Stimulated activated CD4-positive, alpha-beta T cell treated with anti-CD3 and anti-CD28 coated beads, Interleukin-4, amount 100 ng/mL, for 24 hours (primary cell): ENCODE measurements around the gene FXR2.

Source experiments
- DNase-seq: peaks from one replicate; pipeline ENCODE4 v3.0.0-alpha.2; 2020

Gene FXR2

DNA sequence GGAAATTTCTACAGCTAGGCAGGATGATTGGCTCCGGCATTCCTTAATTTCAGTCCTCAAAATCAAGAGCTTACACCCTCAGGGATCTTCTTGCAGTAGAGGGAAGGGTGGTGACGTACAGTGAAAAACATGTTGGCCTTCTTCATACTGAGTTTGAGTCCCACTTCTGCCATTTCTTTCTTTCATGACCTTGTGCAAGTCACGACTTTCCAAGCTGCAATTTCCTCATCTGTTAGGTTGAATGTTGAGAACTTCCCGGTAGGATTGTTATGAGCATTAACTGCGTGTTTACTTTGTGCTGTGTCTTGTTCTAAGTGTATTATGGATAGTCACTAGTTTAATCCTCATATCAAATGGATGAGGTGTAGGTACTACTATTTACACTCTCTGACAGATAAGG is 45.1 kb downstream of the FXR2 start:
- DNase-seq, result no peak

DNA sequence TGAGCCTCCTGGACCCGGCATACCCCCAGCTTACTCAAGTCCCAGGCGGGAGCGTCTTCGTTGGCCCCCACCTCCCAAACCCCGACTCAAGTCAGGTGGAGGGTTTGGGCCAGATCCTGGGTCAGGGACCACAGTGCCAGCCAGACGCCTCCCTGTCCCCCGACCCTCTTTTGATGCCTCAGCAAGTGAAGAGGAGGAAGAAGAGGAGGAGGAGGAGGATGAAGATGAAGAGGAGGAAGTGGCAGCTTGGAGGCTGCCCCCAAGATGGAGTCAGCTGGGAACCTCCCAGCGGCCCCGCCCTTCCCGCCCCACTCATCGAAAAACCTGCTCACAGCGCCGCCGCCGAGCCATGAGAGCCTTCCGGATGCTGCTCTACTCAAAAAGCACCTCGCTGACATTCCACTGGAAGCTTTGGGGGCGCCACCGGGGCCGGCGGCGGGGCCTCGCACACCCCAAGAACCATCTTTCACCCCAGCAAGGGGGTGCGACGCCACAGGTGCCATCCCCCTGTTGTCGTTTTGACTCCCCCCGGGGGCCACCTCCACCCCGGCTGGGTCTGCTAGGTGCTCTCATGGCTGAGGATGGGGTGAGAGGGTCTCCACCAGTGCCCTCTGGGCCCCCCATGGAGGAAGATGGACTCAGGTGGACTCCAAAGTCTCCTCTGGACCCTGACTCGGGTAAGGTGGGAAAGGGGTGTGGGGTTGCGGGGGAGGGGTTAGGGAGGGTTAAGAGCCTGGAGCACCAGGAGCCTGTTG is 51.4 kb downstream of the FXR2 start:
- no peak for DNase-seq

DNA sequence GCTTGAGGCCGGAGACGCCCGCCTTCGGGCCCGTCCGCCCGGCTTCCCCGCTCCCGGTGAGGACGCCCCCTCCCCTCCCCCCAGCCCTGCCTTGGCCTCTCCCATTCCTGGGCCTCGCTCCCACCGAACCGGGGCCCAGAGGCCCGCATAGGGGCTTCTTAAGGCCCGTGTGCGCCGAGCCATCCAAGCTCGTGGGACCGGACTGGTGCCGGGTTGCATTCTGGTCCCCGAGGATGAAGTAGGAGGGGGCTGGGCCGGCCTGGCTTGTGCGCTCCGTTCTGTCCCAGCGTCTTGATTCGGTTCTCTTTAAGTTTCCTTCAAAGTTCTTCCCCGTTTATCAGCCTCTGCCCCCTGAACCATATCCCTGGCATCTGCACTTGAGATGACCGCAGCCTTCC is 52.5 kb downstream of the FXR2 start:
- no peak for DNase-seq

DNA sequence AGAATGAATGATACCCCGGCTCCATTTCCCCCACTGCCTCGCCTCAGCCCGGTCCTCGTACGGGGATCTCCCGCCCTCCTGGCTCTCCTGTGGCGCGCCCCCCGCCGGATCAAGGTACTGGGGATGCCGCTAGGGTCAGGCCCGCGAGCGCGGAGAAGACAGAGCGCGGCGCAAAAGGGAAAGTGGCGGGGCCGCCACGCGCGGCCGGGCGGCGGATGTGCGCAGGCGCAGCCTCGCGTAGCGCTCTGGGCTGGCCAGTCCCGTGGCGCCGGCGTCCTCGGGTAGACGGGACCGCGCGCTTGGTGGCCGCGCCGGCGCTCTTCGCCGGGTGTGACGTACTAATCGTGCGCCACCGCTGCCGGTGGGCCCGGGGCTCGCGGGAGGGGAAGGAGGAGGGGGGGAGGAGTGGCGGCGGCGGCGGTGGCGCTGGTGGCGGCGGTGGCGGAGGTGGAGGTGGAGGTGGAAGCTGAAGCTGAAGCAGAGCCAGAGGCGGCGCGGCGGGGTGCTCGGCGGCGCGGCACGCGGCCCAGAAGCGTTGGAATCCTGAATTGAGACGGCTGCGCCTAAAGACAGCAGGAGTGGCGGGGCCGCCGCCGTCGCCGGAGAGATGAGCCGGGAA is 53.0 kb downstream of the FXR2 start, which contains the start of gene SENP3:
Gene SENP3, plus strand, starts transcription at position 331 of the 619 bp plus-strand sequence. CDS start 1,158 bp downstream, outside the sequence.
- peak; percentile 90 for DNase-seq

- peak; percentile 89 for DNase-seq
Observed at GRCh38 chr17:7561028-7561575, 53.6 kb downstream of the FXR2 start.

DNA sequence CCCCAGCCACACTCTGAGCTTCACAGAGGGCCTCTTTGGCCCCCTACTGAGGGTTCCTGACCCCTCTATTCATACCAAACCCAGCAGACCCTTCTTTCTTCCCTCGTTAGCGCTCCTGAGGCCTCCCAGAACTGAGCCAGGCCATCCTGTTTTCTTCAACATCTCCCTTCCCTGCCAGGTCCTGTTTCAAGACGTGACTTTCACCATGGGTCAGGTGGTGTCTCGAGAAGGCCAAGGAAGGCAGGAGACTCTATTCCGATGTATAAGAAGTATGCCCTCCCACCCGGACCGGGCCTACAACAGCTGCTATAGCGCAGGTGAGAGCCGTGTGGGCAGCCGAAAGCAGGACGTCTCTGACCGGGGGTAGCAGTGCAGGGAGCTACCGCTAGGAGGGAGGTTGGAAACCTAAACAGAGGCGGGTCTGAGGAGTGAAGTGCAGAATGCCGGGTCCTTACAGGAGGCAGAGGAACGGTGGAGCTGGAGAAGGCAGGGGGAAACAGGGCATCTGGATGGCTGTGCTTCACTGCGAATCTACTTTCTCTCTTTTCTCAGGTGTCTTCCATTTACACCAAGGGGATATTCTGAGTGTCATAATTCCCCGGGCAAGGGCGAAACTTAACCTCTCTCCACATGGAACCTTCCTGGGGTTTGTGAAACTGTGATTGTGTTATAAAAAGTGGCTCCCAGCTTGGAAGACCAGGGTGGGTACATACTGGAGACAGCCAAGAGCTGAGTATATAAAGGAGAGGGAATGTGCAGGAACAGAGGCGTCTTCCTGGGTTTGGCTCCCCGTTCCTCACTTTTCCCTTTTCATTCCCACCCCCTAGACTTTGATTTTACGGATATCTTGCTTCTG is 54.3 kb downstream of the FXR2 start:
- peak; percentile 66 for DNase-seq

- no peak for DNase-seq
Observed at GRCh38 chr17:7559320-7560171, 55.2 kb downstream of the FXR2 start.

DNA sequence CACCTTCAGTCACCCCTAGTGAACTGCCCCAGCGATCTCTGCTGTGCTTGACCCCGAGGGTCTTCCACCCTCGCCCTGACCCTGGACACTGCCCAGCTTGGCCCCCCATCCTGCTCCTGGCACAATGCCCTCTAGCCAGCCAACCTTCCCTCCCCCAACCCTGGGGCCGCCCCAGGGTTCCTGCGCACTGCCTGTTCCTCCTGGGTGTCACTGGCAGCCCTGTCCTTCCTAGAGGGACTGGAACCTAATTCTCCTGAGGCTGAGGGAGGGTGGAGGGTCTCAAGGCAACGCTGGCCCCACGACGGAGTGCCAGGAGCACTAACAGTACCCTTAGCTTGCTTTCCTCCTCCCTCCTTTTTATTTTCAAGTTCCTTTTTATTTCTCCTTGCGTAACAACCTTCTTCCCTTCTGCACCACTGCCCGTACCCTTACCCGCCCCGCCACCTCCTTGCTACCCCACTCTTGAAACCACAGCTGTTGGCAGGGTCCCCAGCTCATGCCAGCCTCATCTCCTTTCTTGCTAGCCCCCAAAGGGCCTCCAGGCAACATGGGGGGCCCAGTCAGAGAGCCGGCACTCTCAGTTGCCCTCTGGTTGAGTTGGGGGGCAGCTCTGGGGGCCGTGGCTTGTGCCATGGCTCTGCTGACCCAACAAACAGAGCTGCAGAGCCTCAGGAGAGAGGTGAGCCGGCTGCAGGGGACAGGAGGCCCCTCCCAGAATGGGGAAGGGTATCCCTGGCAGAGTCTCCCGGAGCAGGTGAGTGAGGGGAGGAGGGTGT is 56.0 kb downstream of the FXR2 start, which contains the start of gene TNFSF13:
Gene TNFSF13, plus strand, starts transcription at position 207 of the 776 bp plus-strand sequence. Its CDS starts 290 bp downstream, at position 497.
- DNase-seq, result no peak

DNA sequence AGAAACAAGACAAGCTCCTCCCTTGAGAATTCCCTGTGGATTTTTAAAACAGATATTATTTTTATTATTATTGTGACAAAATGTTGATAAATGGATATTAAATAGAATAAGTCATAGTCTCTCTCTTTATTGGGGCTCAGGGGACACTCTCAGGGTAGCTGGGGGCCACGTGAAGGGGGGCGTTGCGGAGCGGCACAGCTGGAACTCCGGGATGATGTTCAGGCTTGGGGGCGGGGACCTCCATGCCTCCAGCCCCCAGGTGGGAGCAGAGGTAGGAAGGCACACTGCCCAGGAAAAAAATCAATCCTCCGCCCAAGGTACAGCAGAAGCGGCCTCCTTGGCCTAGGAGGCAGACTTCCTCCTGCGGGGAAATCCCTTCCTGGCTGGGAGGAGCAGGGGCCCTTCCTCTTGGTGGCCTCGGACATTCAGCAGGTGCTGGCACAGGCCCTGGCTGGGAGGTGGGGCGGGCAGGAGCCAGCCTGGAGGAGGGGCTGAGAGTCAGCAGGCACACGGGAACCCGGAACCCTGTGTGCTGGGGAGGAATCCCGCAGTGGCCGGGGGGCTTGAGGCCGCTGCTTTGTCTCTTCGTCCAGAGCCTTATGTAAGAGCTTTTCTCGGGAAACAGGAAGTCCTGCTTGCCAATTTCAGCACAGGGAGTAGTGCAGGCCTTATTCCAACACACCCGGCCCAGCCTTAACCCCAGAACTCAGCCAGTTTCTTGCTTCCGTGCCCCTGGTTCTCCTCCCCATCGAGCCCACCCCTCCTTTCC is 56.7 kb downstream of the FXR2 start:
- no peak for DNase-seq

GRCh38 chr17:7557147-7557764 is 57.4 kb downstream of the FXR2 start:
- DNase-seq, result no peak

GRCh38 chr17:7556627-7557026 is 58.1 kb downstream of the FXR2 start:
- no peak for DNase-seq

DNA sequence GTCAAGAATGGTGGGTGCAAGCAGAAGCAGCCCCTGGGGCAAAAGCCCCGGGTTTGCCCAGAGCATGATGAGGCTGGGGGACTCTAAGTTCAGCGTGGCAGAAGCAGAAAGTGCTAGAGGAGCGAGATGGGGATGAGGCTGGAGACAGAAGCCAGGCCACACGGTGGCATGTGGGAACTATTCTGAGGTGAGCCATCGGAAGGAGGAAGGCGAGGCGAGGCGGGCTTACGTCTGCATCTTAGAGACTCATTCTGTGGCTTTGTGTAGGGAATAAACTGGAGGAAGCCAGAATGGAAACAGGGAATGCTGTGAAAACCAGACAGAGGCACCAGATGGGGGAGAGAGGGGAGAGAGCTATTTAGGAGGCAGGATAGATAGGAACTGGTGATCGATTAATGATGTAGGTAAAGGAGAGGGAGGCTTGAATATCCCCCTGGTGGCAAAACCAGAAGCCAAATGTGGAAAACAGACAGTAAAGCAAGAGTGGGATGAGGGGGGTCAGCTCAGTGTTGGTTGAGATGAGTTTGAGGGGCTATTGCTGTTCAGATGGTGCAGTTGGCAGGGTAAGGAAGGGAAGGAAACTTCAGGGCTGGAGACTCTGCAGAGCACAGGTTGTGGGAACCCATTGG is 59.3 kb downstream of the FXR2 start:
- no peak for DNase-seq

DNA sequence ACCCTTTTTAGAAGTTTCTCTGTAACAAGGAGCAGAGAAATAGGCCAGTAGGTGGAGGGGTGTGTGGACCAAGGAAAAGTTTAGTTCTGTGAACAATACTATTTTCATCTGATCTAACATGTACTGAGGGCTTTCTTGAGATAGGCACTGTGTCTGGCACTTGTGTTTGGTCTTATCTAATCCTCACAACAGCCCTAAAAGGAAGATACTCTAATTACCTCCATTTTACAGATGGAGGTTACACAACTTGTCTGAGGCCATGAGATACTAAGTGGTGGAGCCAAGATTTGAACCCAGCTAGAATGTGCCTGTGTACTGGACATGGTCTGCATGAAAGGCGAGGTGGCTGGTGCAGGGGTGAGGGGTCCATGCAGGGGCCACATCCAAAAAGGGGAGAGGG is 61.3 kb downstream of the FXR2 start:
- no peak for DNase-seq

- no peak for DNase-seq
Observed at GRCh38 chr17:7552621-7553051, 62.1 kb downstream of the FXR2 start.

DNA sequence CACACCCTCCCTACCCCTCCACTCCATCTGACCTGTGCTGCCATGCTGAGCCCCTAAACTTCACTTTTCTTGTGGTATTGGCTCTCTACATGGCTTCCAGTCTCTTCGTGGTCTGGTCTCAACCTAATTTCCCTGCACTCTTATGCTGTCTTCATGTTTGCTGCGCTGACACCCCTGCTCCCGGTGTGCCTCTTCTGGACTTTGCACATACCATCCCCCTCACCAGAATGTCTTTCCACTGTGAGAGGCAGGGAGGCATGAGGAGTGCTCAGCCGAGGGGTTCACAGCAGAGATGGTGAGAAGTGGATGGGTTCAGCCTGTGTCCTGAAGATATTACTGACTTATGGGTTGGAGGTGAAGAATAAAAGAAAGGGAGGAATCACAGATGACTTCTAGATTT is 63.3 kb downstream of the FXR2 start:
- no peak for DNase-seq

DNA sequence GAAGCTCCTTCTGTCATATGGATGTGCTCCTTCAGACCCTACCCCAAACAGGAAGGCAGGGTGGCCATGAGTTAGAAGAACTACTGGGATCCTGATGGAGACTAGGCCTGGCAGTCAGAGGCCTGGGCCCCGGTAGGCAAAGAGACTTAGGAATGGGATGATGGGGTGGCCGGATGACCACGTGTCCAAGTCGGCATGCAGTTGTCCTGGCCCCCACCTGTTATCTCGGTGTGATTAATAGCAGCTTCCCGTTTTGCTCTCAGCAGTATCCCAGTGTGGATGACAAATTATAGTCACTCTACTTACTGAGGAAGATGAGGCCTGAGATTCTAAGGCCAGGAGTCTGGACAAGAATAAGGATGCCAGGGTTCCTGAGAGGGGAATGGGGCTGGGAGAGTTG is 64.4 kb downstream of the FXR2 start:
- no peak for DNase-seq

- peak; percentile 38 for DNase-seq
Observed at GRCh38 chr17:7549401-7550055, 65.2 kb downstream of the FXR2 start.

GRCh38 chr17:7548585-7549400 is 65.9 kb downstream of the FXR2 start, which contains the start of gene TNFSF12:
Gene TNFSF12, plus strand, starts transcription at chr17:7549058. Its CDS starts 96 bp downstream, at chr17:7549154.
- peak; percentile 55 for DNase-seq
